Measurements from ENCODE around the gene RYR1. TPM values are rescaled to one million over a fixed set of nuclear protein-coding genes. Genes with fewer than 3 reads are reported as not detected.
A peak's percentile ranks its signal among the peaks of the same experiment; 100 is the strongest.

Gene RYR1
- total RNA-seq, 1 experiment from 2014 or later = 4.1 TPM

DNA sequence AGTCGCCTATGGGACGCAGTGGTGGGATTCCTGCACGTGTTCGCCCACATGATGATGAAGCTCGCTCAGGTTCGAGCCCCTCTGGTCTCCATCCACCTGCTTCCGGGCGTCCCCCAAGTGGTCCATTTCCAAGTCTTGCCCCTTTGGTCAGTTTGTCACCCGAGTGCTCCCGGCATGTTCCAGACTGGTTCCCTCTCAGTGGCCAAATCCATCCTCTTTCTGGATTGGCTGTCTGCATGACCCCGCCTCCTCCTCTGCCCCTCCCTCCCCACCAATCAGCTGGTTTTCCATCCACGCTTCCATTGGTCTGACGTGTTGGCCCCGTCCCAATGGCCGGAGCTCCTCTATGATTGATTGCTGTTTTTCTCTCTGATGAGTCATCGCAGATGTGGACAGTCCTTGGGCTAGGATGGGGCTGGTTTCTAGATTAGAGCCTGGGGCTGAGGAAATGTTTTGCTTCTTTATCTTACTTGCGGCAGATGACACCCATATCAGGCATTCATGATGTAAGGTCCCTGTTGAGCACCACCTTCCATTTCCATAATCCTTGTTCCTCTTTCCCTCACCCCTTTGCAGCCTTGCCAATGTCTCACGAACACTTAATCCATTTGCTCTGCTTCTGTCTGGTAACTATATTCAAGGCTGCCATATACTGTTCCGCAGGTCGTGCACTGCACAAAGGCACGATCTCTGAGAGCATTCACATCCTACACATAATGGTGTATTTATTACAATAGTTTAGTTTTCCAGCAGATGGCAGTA, 110.5 kb downstream of the RYR1 start (continued):
- TF ChIP-seq REST (IDR thresholded peaks at IDR 0.05; ENCODE audit: low read depth) = no peak

- Histone ChIP-seq H3K9me3 (ENCODE audit: control insufficient read depth in 1 of 2, insufficient read depth in 1 of 2, low read depth in 1 of 2, low read length in 2 of 2) (no peaks in the 10 kb centered on the region), H3K9ac (ENCODE audit: low read length) (peak overlapping the region; percentile 37), H3K36me3 (ENCODE audit: control insufficient read depth in 1 of 2, insufficient read depth in 2 of 2, low read length in 2 of 2) (no peaks in the 10 kb centered on the region), H3K9me2 (ENCODE audit: insufficient read depth) (no peaks in the 10 kb centered on the region), H3K4me2 (ENCODE audit: low read length) (peak overlapping the region; percentile 86), H4K20me1 (ENCODE audit: insufficient read depth) (no peaks in the 10 kb centered on the region), H3K27ac (ENCODE audit: low read depth, low read length) (peak overlapping the region; percentile 66; the same call in 1 of the 2 replicates), H2AFZ (ENCODE audit: low read depth, low read length, poor library complexity, severe bottlenecking) (peak overlapping the region; percentile 58), H3K4me3 (replicated peaks in 1 of 2; ENCODE audit: low read depth in 1 of 2, low read length in 2 of 2) (peak overlapping the region in 1 of 2 experiments; percentile 49; a peak in 2 of 4 replicates), H3K79me2 (ENCODE audit: insufficient read depth, low read length) (no peaks in the 10 kb centered on the region), H3K27me3 (ENCODE audit: insufficient read depth, low read length) (no peaks in the 10 kb centered on the region), H3K4me1 (ENCODE audit: control insufficient read depth in 1 of 2, insufficient read depth in 2 of 2, low read length in 2 of 2) (peaks cover 10 to 21% of the 10 kb centered on the region in 2 experiments)
- intact Hi-C loops (cut with micrococcal nuclease) = loop anchor here (1.0 kb wide), 2 partner anchors 90 to 386 kb away; partner anchors contain the start of genes MRPS12 and SARS2
- ATAC-seq = no peak
- BruUV-seq (replicated peaks) = no TSS peak
- DNase-seq (ENCODE audit: low read depth, low spot score) = peak; percentile 56
- ChIA-PET RAD21 (ENCODE audit: low non-redundant PET in 1 of 2, low total read pairs in 2 of 2, uncharacterized antibody in 2 of 2, unreplicated experiment in 2 of 2) (no interaction called here), POLR2A (interaction anchor here (0.6 to 1.0 kb wide), 2 partner anchors 21 to 74 kb away, joined by 3 to 8 read pairs; partner anchors contain the start of gene EIF3K), CTCF (interaction anchor here (0.9 to 2.6 kb wide), 6 partner anchors 11 to 386 kb away, joined by 3 to 16 read pairs (median 7); partner anchors contain the start of genes EIF3K, FAM98C, MRPS12 and SARS2)
- TF ChIP-seq CTCF (IDR thresholded peaks at IDR 0.05 in 2 of 3, conservative IDR thresholded peaks at IDR 0.05 in 1 of 3; ENCODE audit: borderline replicate concordance in 1 of 3, insufficient read depth in 1 of 3, low read depth in 2 of 3, low read length in 2 of 3) = peak in 1 of 3 experiments; percentile 89; a peak in 1 of 6 replicates
- TF ChIP-seq RAD21 (IDR thresholded peaks at IDR 0.05; ENCODE audit: low read depth) = peak; percentile 91
- no peak for TF ChIP-seq EZH2 (IDR thresholded peaks at IDR 0.05)
These were observed 111.3 kb downstream of the RYR1 start for GRCh38 chr19:38544569-38545315.

All from HCT116 (cell line).